Spleen (tissue), 11 donors: Measurements from ENCODE around the gene ZNF3. TPM values are rescaled to one million over a fixed set of nuclear protein-coding genes. Genes with fewer than 3 reads are reported as not detected.

ENCODE experiments used
- DNase-seq: peaks from one replicate; pipeline ENCODE4 v3.0.0-alpha.2; 2020
- H3K27ac ChIP-seq, 8 donors: fragments of 200-600 bp; sonication (generic) in 7 of 8; 1 replicate in 4 of 8; 2 replicates in 4 of 8; pipeline versions ENCODE4 v1.5.0 to v1.8.0; 2016 to 2021; ENCODE audit warnings: inconsistent platforms in 4 of 8, mild to moderate bottlenecking in 4 of 8, moderate library complexity in 1 of 8
- H3K27me3 ChIP-seq, 7 donors: fragments of 200-600 bp; sonication (generic) in 6 of 7; replicated peaks in 1 of 7; 1 replicate in 4 of 7; 2 replicates in 3 of 7; pipeline versions ENCODE4 v1.5.0 to v1.8.0; 2016 to 2021; ENCODE audit warnings: inconsistent platforms in 3 of 7, mild to moderate bottlenecking in 1 of 7
- H3K36me3 ChIP-seq, 6 donors: fragments of 200-600 bp; sonication (generic) in 5 of 6; 1 replicate in 4 of 6; 2 replicates in 2 of 6; pipeline versions ENCODE4 v1.5.0 to v1.8.0; 2016 to 2021; ENCODE audit warnings: inconsistent platforms in 2 of 6
- H3K4me1 ChIP-seq, 6 donors: fragments of 200-600 bp; sonication (generic) in 5 of 6; 1 replicate in 3 of 6; 2 replicates in 3 of 6; pipeline versions ENCODE4 v1.5.0 to v1.8.0; 2016 to 2021; ENCODE audit warnings: inconsistent platforms in 3 of 6
- H3K4me3 ChIP-seq, 8 donors: fragments of 200-600 bp; sonication (generic) in 7 of 8; 1 replicate in 4 of 8; 2 replicates in 4 of 8; pipeline versions ENCODE4 v1.5.0 to v1.8.0; 2016 to 2021; ENCODE audit warnings: inconsistent platforms in 4 of 8, mild to moderate bottlenecking in 4 of 8, moderate library complexity in 2 of 8
- H3K9me3 ChIP-seq, 8 donors: fragments of 200-600 bp; sonication (generic) in 7 of 8; 1 replicate in 4 of 8; 2 replicates in 4 of 8; pipeline versions ENCODE4 v1.5.0 to v1.8.0; 2016 to 2021; ENCODE audit warnings: inconsistent platforms in 4 of 8
- CTCF ChIP-seq, 11 experiments: fragments of 200-600 bp in 7 of 11; fragments of 450-650 bp in 4 of 11; sonication (generic) in 4 of 11; IDR thresholded peaks in 8 of 11; conservative IDR thresholded peaks in 3 of 11; 1 replicate in 7 of 11; 2 replicates in 4 of 11; pipeline versions ENCODE4 v1.4.0 to v1.8.0; 2016 to 2021; ENCODE audit warnings: antibody characterized with exemption in 11 of 11, inconsistent platforms in 4 of 11, mild to moderate bottlenecking in 1 of 11
- POLR2A ChIP-seq, 3 donors: fragments of 450-650 bp; IDR thresholded peaks; one replicate each; pipeline ENCODE4 v1.5.1; 2017; ENCODE audit warnings: antibody characterized with exemption in 3 of 3, mild to moderate bottlenecking in 1 of 3
- POLR2AphosphoS5 ChIP-seq, 3 donors: sonication (generic); formaldehyde crosslinking; IDR thresholded peaks; one replicate each; pipeline ENCODE4 v1.5.1; 2017; ENCODE audit warnings: antibody characterized with exemption in 3 of 3
- WGBS, 5 donors: extraction: QIAGEN DNeasy Blood & Tissue Kit in 3 of 5; methylation state at CpG; one replicate each; pipeline versions ENCODE4 v1.1.5 to v1.1.7; 2013 to 2018; 5-methylcytosine and 5-hydroxymethylcytosine counted together
- intact Hi-C: fragments of 100-400 bp; cut with DNase I; formaldehyde crosslinking; loops from one replicate; pipeline ENCODE4 v1.15.0; 2023; ENCODE audit warnings: low total_unique reads
- polyA plus RNA-seq, 3 donors: library from polyadenylated mRNA; stranded (reverse); fragments of 200-250 nt; gene quantifications; one replicate each; pipeline ENCODE4 v1.2.1, GENCODE V29; 2013
- total RNA-seq, 7 donors: library from RNA; depleted of rRNA in 3 of 7; stranded (reverse); fragments of >200 nt in 3 of 7; fragmentation: NEBNext Ultra II Directional in 4 of 7; extraction: Animal tissue kit (Norgen Biotek cat#: 25700) in 4 of 7; gene quantifications; one replicate each; pipeline versions ENCODE4 v1.1.0 to v1.2.1, GENCODE V29; 2016 to 2021
- donor health status: healthy with polysubstance abuse.
- donor health status: DM: no; HTN: no; CAD: no; lungs with moderate emphysema.
- donor health status: DM: no; HTN: no; CAD: no.
- donor health status: Bipolar disorder and iron deficiency.
- donor health status: healthy.
- donor health status: DM: no; HTN: no; CAD: no.
- donor health status: DM: yes; HTN: yes; CAD: no.

ZNF3 gene
- total and polyA plus RNA-seq, 10 donors: 11.0 to 34.0 (median 27.9) TPM

- Histone ChIP-seq H3K4me1 (peaks cover 15 to 60% (median 29%) of the 10 kb centered on the region in 6 donors), H3K36me3 (peaks cover 3 to 33% (median 31%) of the 10 kb centered on the region in 6 donors), H3K4me3 (peak overlapping the region; percentile 58 to 97 (median 77)), H3K27ac (peak overlapping the region; percentile 76 to 94 (median 90)), H3K9me3 (no peaks in the 10 kb centered on the region), H3K27me3 (no peaks in the 10 kb centered on the region)
- DNase-seq: peak; percentile 74
- intact Hi-C loops: no loop called here
- no peak for TF ChIP-seq POLR2AphosphoS5 (IDR thresholded peaks at IDR 0.05)
- TF ChIP-seq POLR2A (IDR thresholded peaks at IDR 0.05): no peak
- TF ChIP-seq CTCF (IDR thresholded peaks at IDR 0.05 in 8 of 11, conservative IDR thresholded peaks at IDR 0.05 in 3 of 11): no peak
- 73 to 84% (median 78%) methylated on average over 10 to 11 of the region's 11 CpGs for WGBS, 5 donors
These were observed 6.6 kb upstream of the ZNF3 start for GRCh38 chr7:100088095-100088620.

- intact Hi-C loops: no loop called here
- H3K27ac ChIP-seq: peak overlapping the region in 5 of 8 donors; percentile 15 to 94 (median 90)
- peaks cover 23 to 60% (median 37%) of the 10 kb centered on the region in 6 donors for H3K4me1 ChIP-seq
- no peak for TF ChIP-seq CTCF (IDR thresholded peaks at IDR 0.05 in 8 of 11, conservative IDR thresholded peaks at IDR 0.05 in 3 of 11)
- TF ChIP-seq POLR2A (IDR thresholded peaks at IDR 0.05): no peak
- no peak for TF ChIP-seq POLR2AphosphoS5 (IDR thresholded peaks at IDR 0.05)
- WGBS, 5 donors: 87 to 92% (median 87%) methylated on average over 10 of the region's 10 CpGs
- H3K9me3 ChIP-seq: no peaks in the 10 kb centered on the region
- no peak overlapping the region for H3K4me3 ChIP-seq
- H3K36me3 ChIP-seq: peaks cover 3 to 24% (median 21%) of the 10 kb centered on the region in 6 donors
- no peaks in the 10 kb centered on the region for H3K27me3 ChIP-seq
- no peak for DNase-seq
These were observed 5.7 kb upstream of the ZNF3 start for GRCh38 chr7:100087055-100087750.

- peaks cover 0 to 7% (median 4%) of the 10 kb centered on the region in 6 donors for H3K36me3 ChIP-seq
- WGBS, 5 donors: 40 to 59% (median 52%) methylated on average over 3 of the region's 3 CpGs
- no peak overlapping the region for H3K4me3 ChIP-seq
- H3K4me1 ChIP-seq: peaks cover 26 to 61% (median 46%) of the 10 kb centered on the region in 6 donors
- H3K27me3 ChIP-seq: no peaks in the 10 kb centered on the region
- no peak for DNase-seq
- peak overlapping the region in 2 of 8 donors; percentile 7 to 90 for H3K27ac ChIP-seq
- TF ChIP-seq POLR2AphosphoS5 (IDR thresholded peaks at IDR 0.05) (no peak), POLR2A (IDR thresholded peaks at IDR 0.05) (no peak), CTCF (IDR thresholded peaks at IDR 0.05 in 8 of 11, conservative IDR thresholded peaks at IDR 0.05 in 3 of 11) (no peak)
- H3K9me3 ChIP-seq: no peaks in the 10 kb centered on the region
- intact Hi-C loops: no loop called here
These were observed 4.0 kb upstream of the ZNF3 start for GRCh38 chr7:100085515-100085914.

- TF ChIP-seq CTCF (IDR thresholded peaks at IDR 0.05 in 8 of 11, conservative IDR thresholded peaks at IDR 0.05 in 3 of 11) (no peak), POLR2AphosphoS5 (IDR thresholded peaks at IDR 0.05) (no peak), POLR2A (IDR thresholded peaks at IDR 0.05) (no peak)
- peak overlapping the region in 1 of 8 donors; percentile 99 for H3K4me3 ChIP-seq
- DNase-seq: no peak
- peaks cover 0 to 23% (median 13%) of the 10 kb centered on the region in 6 donors for H3K36me3 ChIP-seq
- H3K9me3 ChIP-seq: no peaks in the 10 kb centered on the region
- WGBS, 5 donors: 57 to 74% (median 62%) methylated on average over 4 of the region's 4 CpGs
- H3K4me1 ChIP-seq: peaks cover 21 to 58% (median 41%) of the 10 kb centered on the region in 6 donors
- no peaks in the 10 kb centered on the region for H3K27me3 ChIP-seq
- H3K27ac ChIP-seq: peak overlapping the region in 7 of 8 donors; percentile 75 to 92 (median 89)
- intact Hi-C loops: loop anchor here (5.0 kb wide), 1 partner anchor 44 kb away; the partner anchor contains the start of gene MBLAC1
These were observed 1.5 kb upstream of the ZNF3 start for GRCh38 chr7:100082978-100083377.
